ENCODE results near the gene FGFRL1. TPM values are rescaled to one million over a fixed set of nuclear protein-coding genes. Genes with fewer than 3 reads are reported as not detected.

Gene FGFRL1
- total RNA-seq, 1 donor from 2014 or later, result 59.8 TPM

- no peak for TF ChIP-seq CTCF (IDR thresholded peaks at IDR 0.05)
- Mint-ChIP-seq H3K4me3 (ENCODE audit: unreplicated experiment) (no peak overlapping the region), H3K9me3 (ENCODE audit: unreplicated experiment) (no peaks in the 10 kb centered on the region), H3K27me3 (ENCODE audit: unreplicated experiment) (peaks cover 22% of the 10 kb centered on the region), H3K4me1 (ENCODE audit: unreplicated experiment) (peaks cover 3% of the 10 kb centered on the region), H3K27ac (ENCODE audit: unreplicated experiment) (no peak overlapping the region), H3K36me3 (ENCODE audit: unreplicated experiment) (no peaks in the 10 kb centered on the region)
- no peak for DNase-seq (ENCODE audit: extremely low spot score, unreplicated experiment)
These were observed 63.8 kb downstream of the FGFRL1 start for GRCh38 chr4:1075225-1075624.

- no peak for TF ChIP-seq CTCF (IDR thresholded peaks at IDR 0.05)
- Mint-ChIP-seq H3K27me3 (ENCODE audit: unreplicated experiment) (peaks cover 21% of the 10 kb centered on the region), H3K36me3 (ENCODE audit: unreplicated experiment) (no peaks in the 10 kb centered on the region), H3K27ac (ENCODE audit: unreplicated experiment) (no peak overlapping the region), H3K4me3 (ENCODE audit: unreplicated experiment) (no peak overlapping the region), H3K4me1 (ENCODE audit: unreplicated experiment) (peaks cover 3% of the 10 kb centered on the region), H3K9me3 (ENCODE audit: unreplicated experiment) (no peaks in the 10 kb centered on the region)
- no peak for DNase-seq (ENCODE audit: extremely low spot score, unreplicated experiment)
These were observed 64.6 kb downstream of the FGFRL1 start for GRCh38 chr4:1075809-1076699.

Other genes with a start within 250 kb of the FGFRL1 start
- not detected in 2 replicates for gene CPLX1, start 185.5 kb upstream of the FGFRL1 start, total RNA-seq
- 76.7 and 93.8 TPM in 2 replicates for gene GAK, start 79.3 kb upstream of the FGFRL1 start, total RNA-seq
- gene TMEM175, start 79.2 kb upstream of the FGFRL1 start, total RNA-seq, result 37.2 and 39.7 TPM in 2 replicates
- 17.9 and 18.5 TPM in 2 replicates for gene DGKQ, start 38.1 kb upstream of the FGFRL1 start, total RNA-seq
- gene IDUA, start 24.6 kb upstream of the FGFRL1 start, total RNA-seq, result 58.0 and 67.8 TPM in 2 replicates
- gene SLC26A1, start 18.2 kb upstream of the FGFRL1 start, total RNA-seq, result 0.78 and 0.83 TPM in 2 replicates
- 3.5 and 3.8 TPM in 2 replicates for gene RNF212, start 101.9 kb downstream of the FGFRL1 start, total RNA-seq
- 149 and 168 TPM in 2 replicates for gene SPON2, start 161.0 kb downstream of the FGFRL1 start, total RNA-seq
- 172 and 176 TPM in 2 replicates for gene CTBP1, start 237.5 kb downstream of the FGFRL1 start, total RNA-seq